HCT116 (cell line): ENCODE results near the gene PRKAA1. TPM values are rescaled to one million over a fixed set of nuclear protein-coding genes. Genes with fewer than 3 reads are reported as not detected.

Experiments
- ATAC-seq: fragments of 200-7000 bp; cut with Tn5 transposase; 2 replicates; pipeline ENCODE4 v1.9.1; 2020; ENCODE audit warnings: mild to moderate bottlenecking, moderate library complexity
- BruUV-seq: library from RNA; stranded (reverse); fragments of 400-500 nt; replicated peaks from 2 replicates; lab custom pipeline; 2021; lab: Mats Ljungman, UMichigan
- CTCF ChIA-PET: fragments of 300-600 bp; sonication (Branson Sonifier 250); formaldehyde crosslinking; loops from one replicate; lab custom pipeline; 2021; ENCODE audit warnings: antibody characterized with exemption; lab: Charles Lee
- POLR2A ChIA-PET: fragments of 300-600, 350-600 bp; sonication (Branson Sonifier 250); formaldehyde crosslinking; loops from one replicate; lab custom pipeline; 2021; ENCODE audit warnings: antibody characterized with exemption; lab: Charles Lee
- RAD21 ChIA-PET, 2 experiments: fragments of 300-600 bp; sonication (Branson Sonifier 250); formaldehyde crosslinking; loops; one replicate each; lab custom pipeline; 2023; ENCODE audit warnings: low total read pairs in 2 of 2; ENCODE audit not compliant: uncharacterized antibody in 2 of 2, unreplicated experiment in 2 of 2, low non-redundant PET in 1 of 2; lab: Charles Lee
- DNase-seq: peaks from one replicate; pipeline ENCODE4 v3.0.0-alpha.2; 2010; ENCODE audit warnings: low read depth, low spot score
- H2AFZ ChIP-seq: fragments of 200-600 bp; shearing (Covaris generic), sonication (generic); 2 replicates; pipeline ENCODE4 v1.6.1; 2017; ENCODE audit warnings: low read depth, mixed run types, mixed read lengths, antibody characterized with exemption, low read length; ENCODE audit not compliant: poor library complexity, severe bottlenecking
- H3K27ac ChIP-seq: 2 replicates; pipeline ENCODE4 v1.5.1; 2012; ENCODE audit warnings: low read depth, low read length
- H3K27me3 ChIP-seq: fragments of 200-600 bp; sonication (generic); 2 replicates; pipeline ENCODE4 v1.6.1; 2016; ENCODE audit warnings: mixed run types, low read length, mixed read lengths; ENCODE audit not compliant: insufficient read depth
- H3K36me3 ChIP-seq, 2 experiments: fragments of 200-500 bp in 1 of 2; fragments of 200-600 bp in 1 of 2; sonication (Bioruptor generic) in 1 of 2; sonication (generic) in 1 of 2; 2 replicates each; pipeline versions ENCODE4 v1.5.1 to v1.6.1; 2014 to 2016; ENCODE audit warnings: low read length in 2 of 2, inconsistent platforms in 1 of 2, mixed read lengths in 1 of 2, mixed run types in 1 of 2; ENCODE audit not compliant: insufficient read depth in 2 of 2, control insufficient read depth in 1 of 2
- H3K4me1 ChIP-seq, 2 experiments: fragments of 200-600 bp in 1 of 2; sonication (generic) in 1 of 2; 2 replicates each; pipeline versions ENCODE4 v1.5.1 to v1.6.1; 2012 to 2017; ENCODE audit warnings: low read length in 2 of 2, inconsistent platforms in 1 of 2, mild to moderate bottlenecking in 1 of 2, mixed read lengths in 1 of 2, mixed run types in 1 of 2, moderate library complexity in 1 of 2; ENCODE audit not compliant: insufficient read depth in 2 of 2, control insufficient read depth in 1 of 2
- H3K4me2 ChIP-seq: fragments of 200-600 bp; sonication (generic); 2 replicates; pipeline ENCODE4 v1.6.1; 2017; ENCODE audit warnings: mixed run types, low read length, mixed read lengths
- H3K4me3 ChIP-seq, 2 experiments: fragments of 200-600 bp in 1 of 2; sonication (generic) in 1 of 2; replicated peaks in 1 of 2; 2 replicates each; pipeline ENCODE4 v1.5.1; 2011 to 2016; ENCODE audit warnings: low read length in 2 of 2, control low read depth in 1 of 2, low read depth in 1 of 2, mild to moderate bottlenecking in 1 of 2, mixed read lengths in 1 of 2, mixed run types in 1 of 2
- H3K79me2 ChIP-seq: fragments of 200-600 bp; sonication (generic); 2 replicates; pipeline ENCODE4 v1.6.1; 2017; ENCODE audit warnings: mild to moderate bottlenecking, mixed run types, low read length, moderate library complexity, mixed read lengths; ENCODE audit not compliant: insufficient read depth
- H3K9ac ChIP-seq: fragments of 200-600 bp; sonication (generic); 2 replicates; pipeline ENCODE4 v1.6.1; 2016; ENCODE audit warnings: low read length, mixed read lengths
- H3K9me2 ChIP-seq: fragments of 200-600 bp; sonication (generic), shearing (Covaris generic); 2 replicates; pipeline ENCODE4 v1.6.1; 2017; ENCODE audit warnings: mixed run types, mild to moderate bottlenecking, moderate library complexity; ENCODE audit not compliant: insufficient read depth
- H3K9me3 ChIP-seq, 2 experiments: fragments of 200-500 bp in 1 of 2; fragments of 200-600 bp in 1 of 2; sonication (Bioruptor generic) in 1 of 2; sonication (generic) in 1 of 2; 2 replicates each; pipeline ENCODE4 v1.6.1; 2014 to 2017; ENCODE audit warnings: low read length in 2 of 2, mixed read lengths in 2 of 2, inconsistent platforms in 1 of 2, low read depth in 1 of 2, mild to moderate bottlenecking in 1 of 2, mixed run types in 1 of 2, moderate library complexity in 1 of 2; ENCODE audit not compliant: control insufficient read depth in 1 of 2, insufficient read depth in 1 of 2
- H4K20me1 ChIP-seq: fragments of 200-600 bp; sonication (generic), shearing (Covaris generic); 2 replicates; pipeline ENCODE4 v1.6.1; 2017; ENCODE audit warnings: mixed run types, mild to moderate bottlenecking, moderate library complexity; ENCODE audit not compliant: insufficient read depth
- CEBPB ChIP-seq: IDR thresholded peaks from 2 replicates; pipeline ENCODE4 v1.6.1; 2012; ENCODE audit warnings: low read depth
- FOSL1 ChIP-seq: IDR thresholded peaks from 2 replicates; pipeline ENCODE4 v1.6.1; 2012; ENCODE audit warnings: low read depth
- JUND ChIP-seq: IDR thresholded peaks from 2 replicates; pipeline ENCODE4 v1.6.1; 2012
- REST ChIP-seq: IDR thresholded peaks from 2 replicates; pipeline ENCODE4 v1.6.1; 2012; ENCODE audit warnings: low read depth
- intact Hi-C: fragments of 100-400 bp; cut with micrococcal nuclease; formaldehyde crosslinking; loops from 2 replicates; pipeline ENCODE4 v1.10.0; 2022
- total RNA-seq: library from RNA; stranded (reverse); gene quantifications from one replicate; pipeline ENCODE4 v1.2.1, GENCODE V29; 2021; ENCODE audit not compliant: unreplicated experiment
- TF ChIP-seq, protein P1 (sequence below): IDR thresholded peaks from 2 replicates; pipeline ENCODE4 v1.6.1; 2012
- TF ChIP-seq, protein P2 (sequence below), 3 experiments: fragments of 200-600 bp in 1 of 3; sonication (generic) in 1 of 3; IDR thresholded peaks in 2 of 3; conservative IDR thresholded peaks in 1 of 3; 2 replicates each; pipeline ENCODE4 v1.5.1; 2012 to 2017; ENCODE audit warnings: low read depth in 2 of 3, low read length in 2 of 3, antibody characterized with exemption in 1 of 3, borderline replicate concordance in 1 of 3, control low read depth in 1 of 3, mild to moderate bottlenecking in 1 of 3, mixed read lengths in 1 of 3, mixed run types in 1 of 3, moderate library complexity in 1 of 3; ENCODE audit not compliant: insufficient read depth in 1 of 3

The PRKAA1 gene
- total RNA-seq, 1 experiment from 2014 or later = 53.5 TPM

GRCh38 chr5:40779561-40779960, 18.6 kb downstream of the PRKAA1 start:
- DNase-seq = no peak
- Histone ChIP-seq H3K27me3 (no peaks in the 10 kb centered on the region), H3K27ac (no peak overlapping the region), H3K4me2 (no peak overlapping the region), H3K9me3 (no peaks in the 10 kb centered on the region), H3K9ac (no peak overlapping the region), H3K4me3 (no peak overlapping the region), H4K20me1 (peaks cover 19% of the 10 kb centered on the region; the same call in 1 of the 2 replicates), H3K79me2 (peaks cover 70% of the 10 kb centered on the region), H3K9me2 (no peaks in the 10 kb centered on the region), H2AFZ (no peak overlapping the region), H3K36me3 (peaks cover 7 to 8% of the 10 kb centered on the region in 2 experiments; a peak in 3 of 4 replicates), H3K4me1 (peaks cover 0 to 5% of the 10 kb centered on the region in 2 experiments; a peak in 2 of 4 replicates)
- intact Hi-C loops = loop anchor here (10.0 kb wide), 1 partner anchor 65 kb away; no protein-coding TSS in a partner anchor
- no TSS peak for BruUV-seq
- TF ChIP-seq CEBPB (no peak), JUND (no peak), REST (no peak), FOSL1 (no peak)
- TF ChIP-seq, protein P1, sequence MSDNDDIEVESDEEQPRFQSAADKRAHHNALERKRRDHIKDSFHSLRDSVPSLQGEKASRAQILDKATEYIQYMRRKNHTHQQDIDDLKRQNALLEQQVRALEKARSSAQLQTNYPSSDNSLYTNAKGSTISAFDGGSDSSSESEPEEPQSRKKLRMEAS = no peak
- ChIA-PET POLR2A (no interaction called here), RAD21 (no interaction called here), CTCF (no interaction called here)
- ATAC-seq = no peak

DNA sequence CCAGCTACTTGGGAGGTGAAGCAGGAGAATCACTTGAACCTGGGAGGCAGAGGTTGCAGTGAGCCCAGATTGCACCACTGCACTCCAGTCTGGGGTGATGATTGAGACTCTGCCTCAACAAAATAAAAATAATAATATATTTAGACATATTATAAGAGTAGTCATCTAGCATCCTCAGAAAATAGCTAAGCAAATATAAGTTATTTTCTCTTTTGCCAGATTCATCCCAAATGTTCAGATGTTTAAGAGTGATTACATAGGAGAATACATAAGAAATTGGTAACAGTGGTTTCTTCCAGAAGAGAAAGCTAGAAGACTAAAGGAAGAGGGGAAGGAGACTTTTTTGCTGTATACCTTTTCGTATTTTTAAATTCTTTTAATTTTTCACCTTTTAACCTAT, 20.0 kb downstream of the PRKAA1 start:
- no peaks in the 10 kb centered on the region for H3K4me1 ChIP-seq
- intact Hi-C loops = loop anchor here (10.0 kb wide), 1 partner anchor 63 kb away; no protein-coding TSS in a partner anchor
- H3K79me2 ChIP-seq = peaks cover 56% of the 10 kb centered on the region
- no peak overlapping the region for H3K27ac ChIP-seq
- ChIA-PET CTCF (no interaction called here), POLR2A (no interaction called here), RAD21 (no interaction called here)
- ATAC-seq (no peak), DNase-seq (no peak)
- H3K36me3 ChIP-seq = peaks cover 10 to 14% of the 10 kb centered on the region in 2 experiments; a peak in 3 of 4 replicates
- H3K9me2 ChIP-seq = no peaks in the 10 kb centered on the region
- TF ChIP-seq, protein P2, sequence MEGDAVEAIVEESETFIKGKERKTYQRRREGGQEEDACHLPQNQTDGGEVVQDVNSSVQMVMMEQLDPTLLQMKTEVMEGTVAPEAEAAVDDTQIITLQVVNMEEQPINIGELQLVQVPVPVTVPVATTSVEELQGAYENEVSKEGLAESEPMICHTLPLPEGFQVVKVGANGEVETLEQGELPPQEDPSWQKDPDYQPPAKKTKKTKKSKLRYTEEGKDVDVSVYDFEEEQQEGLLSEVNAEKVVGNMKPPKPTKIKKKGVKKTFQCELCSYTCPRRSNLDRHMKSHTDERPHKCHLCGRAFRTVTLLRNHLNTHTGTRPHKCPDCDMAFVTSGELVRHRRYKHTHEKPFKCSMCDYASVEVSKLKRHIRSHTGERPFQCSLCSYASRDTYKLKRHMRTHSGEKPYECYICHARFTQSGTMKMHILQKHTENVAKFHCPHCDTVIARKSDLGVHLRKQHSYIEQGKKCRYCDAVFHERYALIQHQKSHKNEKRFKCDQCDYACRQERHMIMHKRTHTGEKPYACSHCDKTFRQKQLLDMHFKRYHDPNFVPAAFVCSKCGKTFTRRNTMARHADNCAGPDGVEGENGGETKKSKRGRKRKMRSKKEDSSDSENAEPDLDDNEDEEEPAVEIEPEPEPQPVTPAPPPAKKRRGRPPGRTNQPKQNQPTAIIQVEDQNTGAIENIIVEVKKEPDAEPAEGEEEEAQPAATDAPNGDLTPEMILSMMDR (IDR thresholded peaks at IDR 0.05 in 2 of 3, conservative IDR thresholded peaks at IDR 0.05 in 1 of 3; ENCODE audit: borderline replicate concordance in 1 of 3, insufficient read depth in 1 of 3, low read depth in 2 of 3, low read length in 2 of 3) = no peak
- no peak overlapping the region for H3K4me3 ChIP-seq
- no TSS peak for BruUV-seq
- H4K20me1 ChIP-seq = peaks cover 10% of the 10 kb centered on the region; the same call in 1 of the 2 replicates
- no peaks in the 10 kb centered on the region for H3K27me3 ChIP-seq
- no peaks in the 10 kb centered on the region for H3K9me3 ChIP-seq
- H3K9ac ChIP-seq = no peak overlapping the region
- H2AFZ ChIP-seq = no peak overlapping the region
- no peak overlapping the region for H3K4me2 ChIP-seq
